ENCODE data around the gene KLHL6. TPM values are rescaled to one million over a fixed set of nuclear protein-coding genes. Genes with fewer than 3 reads are reported as not detected.

KLHL6 gene
- total and polyA plus RNA-seq, 2 of the 13 experiments (the other 11 are each of a cell fraction or from before 2014, with no cell fraction given) = not detected

GRCh38 chr3:183534249-183534648 lies 21.3 kb downstream of the KLHL6 start:
- 48% methylated on average over 4 of the region's 4 CpGs for WGBS (ENCODE audit: low lambda C conversion rate)

More at GRCh38 chr3:183534249-183534648, 21.3 kb downstream of the KLHL6 start:
- Histone ChIP-seq H2AFZ (ENCODE audit: low read length) (no peak overlapping the region), H3K27ac (ENCODE audit: extremely low read length, insufficient read depth, low read length) (no peak overlapping the region), H3K27me3 (ENCODE audit: control insufficient read depth in 1 of 2, insufficient read depth in 2 of 2, low read length in 2 of 2) (peaks cover 1 to 10% of the 10 kb centered on the region in 2 experiments; a peak in 3 of 5 replicates), H3K79me2 (ENCODE audit: insufficient read depth, low read length) (no peaks in the 10 kb centered on the region), H3K9me3 (ENCODE audit: low read length) (no peaks in the 10 kb centered on the region), H3K9ac (ENCODE audit: insufficient read depth, low read depth, low read length) (no peak overlapping the region), H3K36me3 (replicated peaks in 1 of 2; ENCODE audit: control insufficient read depth in 1 of 2, insufficient read depth in 2 of 2, low read length in 2 of 2) (no peaks in the 10 kb centered on the region), H3K4me2 (ENCODE audit: low read depth, low read length) (no peak overlapping the region), H3K4me1 (ENCODE audit: insufficient read depth, low read length) (no peaks in the 10 kb centered on the region), H4K20me1 (ENCODE audit: insufficient read depth, low read length) (no peaks in the 10 kb centered on the region), H3K4me3 (replicated peaks in 1 of 3; ENCODE audit: insufficient read depth in 1 of 3, low read depth in 2 of 3, low read length in 3 of 3) (no peak overlapping the region)
- intact Hi-C loops (cut with micrococcal nuclease; ENCODE audit: unreplicated experiment) = no loop called here
- POLR2A ChIA-PET = no interaction called here
- ATAC-seq (no peak), DNase-seq (ENCODE audit: low spot score) (no peak), FAIRE-seq (no peak)
- TF ChIP-seq ZNF33A (CRISPR knock-in tag; IDR thresholded peaks at IDR 0.05; ENCODE audit: borderline replicate concordance) (no peak), DMTF1 (CRISPR knock-in tag; IDR thresholded peaks at IDR 0.05) (no peak), ARNT2 (CRISPR knock-in tag; IDR thresholded peaks at IDR 0.05; ENCODE audit: low read depth) (no peak), ZBTB42 (CRISPR knock-in tag; IDR thresholded peaks at IDR 0.05) (no peak), NFYB (CRISPR knock-in tag; IDR thresholded peaks at IDR 0.05) (no peak), HNRNPK (IDR thresholded peaks at IDR 0.05; ENCODE audit: low read depth, low read length, poor library complexity, severe bottlenecking) (no peak), REXO4 (CRISPR knock-in tag; IDR thresholded peaks at IDR 0.05; ENCODE audit: borderline replicate concordance) (no peak), NR2F1 (CRISPR knock-in tag; IDR thresholded peaks at IDR 0.05) (no peak), NFKBIZ (CRISPR knock-in tag; IDR thresholded peaks at IDR 0.05) (no peak), CCAR2 (optimal IDR thresholded peaks at IDR 0.05; ENCODE audit: low read depth, low read length) (no peak), ZNF644 (CRISPR knock-in tag; IDR thresholded peaks at IDR 0.05; ENCODE audit: low read depth) (no peak)
- TF ChIP-seq, protein P1, sequence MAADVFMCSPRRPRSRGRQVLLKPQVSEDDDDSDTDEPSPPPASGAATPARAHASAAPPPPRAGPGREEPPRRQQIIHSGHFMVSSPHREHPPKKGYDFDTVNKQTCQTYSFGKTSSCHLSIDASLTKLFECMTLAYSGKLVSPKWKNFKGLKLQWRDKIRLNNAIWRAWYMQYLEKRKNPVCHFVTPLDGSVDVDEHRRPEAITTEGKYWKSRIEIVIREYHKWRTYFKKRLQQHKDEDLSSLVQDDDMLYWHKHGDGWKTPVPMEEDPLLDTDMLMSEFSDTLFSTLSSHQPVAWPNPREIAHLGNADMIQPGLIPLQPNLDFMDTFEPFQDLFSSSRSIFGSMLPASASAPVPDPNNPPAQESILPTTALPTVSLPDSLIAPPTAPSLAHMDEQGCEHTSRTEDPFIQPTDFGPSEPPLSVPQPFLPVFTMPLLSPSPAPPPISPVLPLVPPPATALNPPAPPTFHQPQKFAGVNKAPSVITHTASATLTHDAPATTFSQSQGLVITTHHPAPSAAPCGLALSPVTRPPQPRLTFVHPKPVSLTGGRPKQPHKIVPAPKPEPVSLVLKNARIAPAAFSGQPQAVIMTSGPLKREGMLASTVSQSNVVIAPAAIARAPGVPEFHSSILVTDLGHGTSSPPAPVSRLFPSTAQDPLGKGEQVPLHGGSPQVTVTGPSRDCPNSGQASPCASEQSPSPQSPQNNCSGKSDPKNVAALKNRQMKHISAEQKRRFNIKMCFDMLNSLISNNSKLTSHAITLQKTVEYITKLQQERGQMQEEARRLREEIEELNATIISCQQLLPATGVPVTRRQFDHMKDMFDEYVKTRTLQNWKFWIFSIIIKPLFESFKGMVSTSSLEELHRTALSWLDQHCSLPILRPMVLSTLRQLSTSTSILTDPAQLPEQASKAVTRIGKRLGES (CRISPR knock-in tag; IDR thresholded peaks at IDR 0.05; ENCODE audit: borderline replicate concordance) = no peak
- TF ChIP-seq, protein P2, sequence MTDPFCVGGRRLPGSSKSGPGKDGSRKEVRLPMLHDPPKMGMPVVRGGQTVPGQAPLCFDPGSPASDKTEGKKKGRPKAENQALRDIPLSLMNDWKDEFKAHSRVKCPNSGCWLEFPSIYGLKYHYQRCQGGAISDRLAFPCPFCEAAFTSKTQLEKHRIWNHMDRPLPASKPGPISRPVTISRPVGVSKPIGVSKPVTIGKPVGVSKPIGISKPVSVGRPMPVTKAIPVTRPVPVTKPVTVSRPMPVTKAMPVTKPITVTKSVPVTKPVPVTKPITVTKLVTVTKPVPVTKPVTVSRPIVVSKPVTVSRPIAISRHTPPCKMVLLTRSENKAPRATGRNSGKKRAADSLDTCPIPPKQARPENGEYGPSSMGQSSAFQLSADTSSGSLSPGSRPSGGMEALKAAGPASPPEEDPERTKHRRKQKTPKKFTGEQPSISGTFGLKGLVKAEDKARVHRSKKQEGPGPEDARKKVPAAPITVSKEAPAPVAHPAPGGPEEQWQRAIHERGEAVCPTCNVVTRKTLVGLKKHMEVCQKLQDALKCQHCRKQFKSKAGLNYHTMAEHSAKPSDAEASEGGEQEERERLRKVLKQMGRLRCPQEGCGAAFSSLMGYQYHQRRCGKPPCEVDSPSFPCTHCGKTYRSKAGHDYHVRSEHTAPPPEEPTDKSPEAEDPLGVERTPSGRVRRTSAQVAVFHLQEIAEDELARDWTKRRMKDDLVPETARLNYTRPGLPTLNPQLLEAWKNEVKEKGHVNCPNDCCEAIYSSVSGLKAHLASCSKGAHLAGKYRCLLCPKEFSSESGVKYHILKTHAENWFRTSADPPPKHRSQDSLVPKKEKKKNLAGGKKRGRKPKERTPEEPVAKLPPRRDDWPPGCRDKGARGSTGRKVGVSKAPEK (CRISPR knock-in tag; IDR thresholded peaks at IDR 0.05; ENCODE audit: borderline replicate concordance) = no peak
- in situ Hi-C loops (cut with HindIII; ENCODE audit: extremely low pct_ligation_motif_present, low pct_unique_long_range_greater_than_20kb) = no loop called here
- no TSS peak for BruUV-seq (replicated peaks)
- CTCF ChIA-PET (ENCODE audit: low intra/inter-chr PET ratio, low total read pairs) = no interaction called here

Data from HepG2 (cell line).